ENCODE results near the gene EMILIN2.
"Not testable (repeated sequence)": the region's sequence is repeated elsewhere in the genome, so short reads cannot be mapped to it uniquely, and the experiment has no call there.

Gene EMILIN2

DNA sequence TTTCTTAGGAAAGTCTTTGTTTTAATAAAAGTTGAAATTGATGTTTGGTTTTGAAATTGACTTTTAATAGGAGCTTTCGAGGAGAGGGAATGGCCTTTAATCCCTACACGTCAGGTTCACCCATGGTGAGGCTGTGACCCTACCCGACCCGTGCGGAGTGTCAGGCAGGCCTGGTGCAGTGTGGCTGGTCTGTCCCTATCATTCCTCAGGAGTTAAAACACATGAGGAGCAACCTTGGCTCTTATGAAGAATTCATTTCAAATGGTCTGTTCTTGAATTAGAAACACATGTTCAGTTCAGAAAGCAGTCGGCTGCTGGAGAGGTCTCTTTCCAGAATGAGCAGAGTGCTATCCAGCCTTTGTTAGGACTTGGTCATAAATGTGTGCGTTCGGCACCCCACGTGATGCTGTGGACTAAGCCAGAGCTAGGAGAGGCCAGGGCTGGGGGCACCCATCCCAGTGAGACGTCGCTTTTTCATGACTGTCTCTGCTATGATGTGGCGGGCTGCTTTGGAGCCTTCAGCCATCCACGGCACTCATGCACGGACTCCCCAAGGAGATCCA lies 54.7 kb downstream of the EMILIN2 start:
- FAIRE-seq = no peak

DNA sequence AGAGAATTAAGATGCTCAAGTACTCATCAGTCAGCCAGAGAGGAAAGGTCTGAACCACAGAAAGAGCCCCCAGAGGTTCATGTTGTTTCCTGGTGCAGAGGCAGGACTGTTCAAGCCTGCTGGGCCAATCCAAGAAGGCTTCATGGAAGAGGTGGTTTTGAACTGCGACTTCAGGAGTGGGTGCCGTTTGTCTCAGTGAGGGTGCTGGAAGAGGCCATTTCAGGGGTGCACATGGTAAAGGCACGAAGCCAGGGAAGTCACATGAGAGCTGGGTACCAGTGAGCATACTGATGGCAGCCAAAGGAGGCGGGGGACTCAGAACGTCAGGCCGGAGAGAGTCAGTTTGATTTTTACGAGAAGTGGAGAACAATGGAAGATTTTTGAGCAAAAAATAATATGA lies 55.5 kb downstream of the EMILIN2 start:
- FAIRE-seq = no peak

DNA sequence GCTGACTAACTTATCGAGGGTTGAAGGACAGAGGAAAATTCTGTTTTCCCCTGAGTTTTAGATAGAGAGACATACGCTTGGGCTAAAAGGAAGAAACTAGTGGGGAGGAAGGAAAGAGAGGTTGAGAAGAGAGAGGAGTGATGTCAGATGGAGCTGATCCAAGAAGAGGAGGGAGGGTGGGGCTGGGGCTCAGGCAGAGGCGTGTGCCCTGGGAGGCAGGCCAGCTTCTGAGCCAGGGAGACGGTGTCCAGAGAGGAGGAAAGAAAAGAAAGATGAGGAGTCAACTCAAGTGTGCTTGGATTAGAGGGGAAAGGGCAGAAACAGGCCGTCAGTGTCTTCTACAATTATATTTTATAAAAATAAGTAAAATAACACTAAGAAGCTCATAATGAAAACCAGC lies 56.2 kb downstream of the EMILIN2 start:
- FAIRE-seq = no peak

DNA sequence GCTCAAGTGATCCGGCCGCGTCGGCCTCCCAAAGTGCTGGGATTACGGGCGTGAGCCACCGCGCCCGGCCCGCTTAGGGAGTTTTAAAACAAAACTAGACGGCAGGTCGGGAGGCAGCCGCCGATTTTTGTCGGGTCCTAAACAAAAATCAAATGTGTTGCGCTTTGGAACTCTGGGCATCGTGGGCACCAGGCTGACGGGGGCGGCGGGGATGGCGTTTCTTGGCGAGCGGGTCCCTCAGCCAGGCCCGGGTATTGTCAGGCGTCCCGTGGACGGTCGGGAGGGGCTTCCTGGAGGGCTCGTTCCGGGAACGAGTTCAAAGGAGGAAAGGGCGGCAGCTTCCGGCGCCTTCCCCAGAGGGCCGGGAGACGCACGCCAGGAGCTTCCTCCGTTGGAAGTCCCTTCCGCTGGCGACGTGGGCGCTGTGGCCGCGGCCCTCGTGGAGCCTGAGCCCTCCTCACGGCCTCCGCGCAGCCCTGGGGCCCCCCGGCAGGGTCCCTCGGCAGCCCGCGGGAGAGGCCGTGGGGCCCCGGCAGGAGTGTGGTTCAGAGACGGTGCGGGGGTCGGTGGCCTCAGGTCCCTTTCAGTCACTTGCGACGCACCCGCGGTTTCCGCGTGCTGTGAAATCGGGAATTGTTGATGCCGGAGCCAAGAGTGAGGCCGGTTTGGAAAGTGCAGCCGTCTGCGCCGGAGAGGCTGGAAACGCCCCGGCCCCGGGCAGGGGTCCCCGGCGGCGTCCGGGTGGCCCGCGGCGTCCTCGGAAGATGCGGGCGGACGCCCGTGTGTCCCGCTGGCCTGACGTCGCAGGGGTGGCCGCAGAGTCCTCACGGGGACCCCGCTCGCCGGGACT lies 59.3 kb downstream of the EMILIN2 start:
- no peak for FAIRE-seq

DNA sequence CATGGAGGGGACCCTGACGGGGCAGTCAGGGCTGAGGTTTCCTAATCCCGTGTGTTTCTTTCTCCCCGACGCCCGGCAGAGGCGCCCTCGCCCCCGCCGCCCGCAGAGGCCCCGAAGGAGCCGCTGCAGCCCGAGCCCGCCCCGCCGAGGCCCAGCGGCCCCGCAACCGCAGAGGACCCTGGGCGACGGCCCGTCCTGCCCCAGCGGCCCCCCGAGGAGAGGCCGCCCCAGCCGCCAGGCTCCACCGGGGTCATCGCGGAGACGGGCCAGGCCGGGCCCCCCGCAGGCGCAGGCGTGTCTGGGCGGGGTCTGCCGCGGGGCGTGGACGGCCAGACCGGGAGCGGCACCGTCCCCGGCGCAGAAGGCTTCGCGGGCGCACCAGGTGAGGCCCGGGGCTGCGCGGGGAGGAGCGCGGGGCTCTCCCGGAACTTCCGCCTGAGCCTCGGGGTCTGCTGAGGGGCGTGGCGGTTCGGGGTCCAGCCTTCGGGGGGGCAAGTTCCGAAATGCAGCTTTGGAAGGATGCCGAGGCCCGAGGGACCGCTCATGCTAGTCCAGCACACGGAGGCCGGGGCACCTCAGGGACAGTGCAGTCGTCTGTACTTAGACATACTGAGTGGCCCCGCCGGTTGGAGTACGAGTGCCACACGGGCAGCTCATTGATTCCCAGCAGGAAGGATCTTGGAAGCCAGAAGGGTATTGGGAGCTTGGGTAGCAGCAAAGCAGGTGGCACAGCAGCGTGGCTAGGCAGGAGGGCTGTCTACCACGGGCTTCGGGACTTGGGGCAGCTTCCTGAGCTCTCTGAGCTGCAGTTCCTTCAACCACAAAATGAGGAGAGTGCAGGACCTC lies 60.1 kb downstream of the EMILIN2 start:
- no peak for FAIRE-seq

DNA sequence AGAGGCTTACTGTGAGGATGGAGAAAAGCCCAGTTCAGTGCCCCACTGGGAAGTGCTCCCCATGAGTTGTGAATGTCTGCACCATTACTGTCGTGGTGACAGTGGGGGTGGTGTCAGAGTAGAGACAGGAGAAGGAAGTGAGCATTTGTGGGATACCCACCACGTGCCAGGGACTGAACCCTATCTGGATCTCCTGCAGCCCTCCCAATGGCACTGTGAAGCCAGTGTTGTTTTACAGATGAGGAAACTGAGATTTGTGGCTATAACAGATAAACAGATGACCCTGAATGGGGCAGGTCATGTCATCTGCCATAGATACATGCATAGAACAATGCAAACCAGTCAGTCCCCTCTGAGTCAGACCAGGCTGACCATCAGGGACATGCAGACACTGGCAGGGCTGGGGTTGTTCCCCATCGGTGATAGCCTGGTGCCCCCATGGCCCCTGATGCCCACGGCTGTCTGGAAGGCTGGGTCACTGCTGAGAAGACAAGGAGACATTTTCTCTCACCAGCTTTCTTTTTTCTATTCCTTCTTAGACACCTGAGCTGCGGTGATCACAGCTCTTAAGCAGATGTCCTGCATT lies 60.8 kb downstream of the EMILIN2 start:
- no peak for FAIRE-seq

DNA sequence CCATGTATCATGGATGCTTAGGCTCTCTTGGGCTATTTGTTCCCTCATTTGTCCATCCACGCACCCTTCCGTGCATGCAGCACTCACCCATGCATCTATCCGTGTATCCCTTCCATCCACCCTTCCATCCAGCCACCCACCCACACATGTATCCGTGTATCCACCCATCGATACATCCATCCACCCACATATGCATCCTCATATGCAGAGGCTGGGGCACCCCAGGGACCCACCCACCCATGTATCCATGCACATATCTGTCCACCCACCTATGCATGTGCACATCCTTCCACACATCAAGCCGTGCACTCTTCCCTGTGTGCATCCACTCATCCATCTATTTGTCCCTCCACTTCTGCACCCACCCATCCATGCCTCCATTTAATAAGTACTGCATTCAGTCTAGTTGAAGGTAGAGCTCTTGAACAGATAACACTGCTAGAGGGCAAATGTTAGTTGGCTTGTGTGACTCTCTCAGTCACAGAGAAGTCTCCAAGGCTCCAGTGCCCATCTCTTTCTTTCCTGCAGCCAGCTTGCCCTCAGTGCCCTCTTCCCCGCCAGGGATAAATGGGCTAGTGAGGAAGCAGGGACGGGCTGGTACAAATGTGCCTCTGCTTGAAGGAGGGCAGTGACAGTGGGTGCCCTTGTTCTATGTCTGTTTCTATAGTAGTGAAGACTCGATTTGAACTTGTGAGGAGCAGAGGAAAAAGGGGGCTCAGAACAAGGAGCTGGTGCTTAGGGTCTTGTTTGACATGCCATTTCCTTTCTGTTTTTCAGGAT lies 61.5 kb downstream of the EMILIN2 start:
- no peak for FAIRE-seq

DNA sequence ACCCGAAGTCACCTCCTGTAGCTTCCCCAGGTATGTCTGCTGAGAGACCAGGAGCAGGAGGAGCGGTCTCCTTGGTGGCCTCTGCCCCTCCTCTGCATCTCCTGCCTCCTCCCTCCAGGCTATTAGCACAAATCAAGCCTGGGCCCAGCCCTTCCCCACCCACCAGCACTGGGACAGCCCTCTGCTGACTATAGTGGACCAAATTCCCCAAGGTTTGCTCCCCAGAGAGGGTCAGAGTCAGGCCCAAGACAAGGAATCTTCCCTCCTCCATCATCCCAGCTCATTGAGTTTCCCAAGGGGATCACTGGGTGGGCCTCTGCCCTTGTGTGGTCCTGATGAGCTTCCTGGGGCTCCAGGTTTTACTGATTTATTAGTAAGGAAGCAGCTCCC lies 62.1 kb downstream of the EMILIN2 start:
- FAIRE-seq = no peak

DNA sequence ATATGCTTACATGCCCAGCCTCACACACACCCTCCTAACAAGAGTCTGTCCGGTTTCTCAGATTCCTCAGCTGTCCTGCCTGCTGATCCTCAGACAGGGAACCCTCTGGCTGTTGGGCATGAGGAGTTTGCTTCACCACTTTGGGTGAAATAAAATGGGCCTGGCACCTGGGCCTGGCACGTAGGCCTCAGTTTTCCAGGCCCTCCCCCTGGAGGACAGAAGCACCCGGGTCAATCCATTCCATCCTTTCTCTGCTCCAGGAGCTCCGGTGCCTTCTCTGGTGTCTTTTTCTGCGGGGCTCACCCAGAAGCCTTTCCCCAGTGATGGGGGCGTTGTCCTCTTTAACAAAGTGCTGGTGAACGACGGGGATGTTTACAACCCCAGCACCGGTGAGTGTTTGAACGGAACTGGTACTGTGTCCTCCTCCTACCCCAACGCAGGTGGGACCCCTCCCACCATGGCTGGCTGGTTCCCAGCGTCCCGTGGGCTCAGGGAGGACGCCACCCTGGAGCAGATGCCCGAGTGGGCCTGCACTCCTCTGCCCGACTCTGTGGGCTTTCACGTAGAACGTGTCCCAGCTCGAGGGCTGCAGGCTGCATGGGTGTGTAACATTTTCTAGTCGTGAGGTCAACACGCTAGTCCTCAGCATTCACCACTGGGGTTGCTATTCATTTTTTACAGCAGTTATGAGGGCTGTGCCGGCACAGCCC lies 62.8 kb downstream of the EMILIN2 start:
- no peak for FAIRE-seq

DNA sequence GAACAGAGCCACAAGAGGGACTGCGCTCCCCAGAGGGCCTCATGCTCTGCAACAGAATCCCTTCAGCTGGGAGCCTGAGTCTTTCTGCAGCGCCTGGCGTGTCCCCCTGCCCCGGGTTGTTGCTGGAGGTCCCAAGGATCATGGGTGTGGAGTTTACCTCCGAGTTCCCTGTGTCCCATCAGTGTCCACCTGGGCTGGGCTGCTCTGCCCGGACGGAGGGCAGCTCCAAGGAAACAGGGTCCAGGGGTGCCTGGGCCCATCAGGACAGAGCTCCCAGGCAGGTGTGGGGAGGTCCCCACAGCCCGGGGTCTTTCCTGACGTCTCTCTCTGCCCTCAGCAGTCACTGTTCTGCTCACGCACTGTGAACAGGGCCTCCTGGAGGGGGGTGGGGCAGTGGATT lies 63.5 kb downstream of the EMILIN2 start:
- FAIRE-seq = no peak

DNA sequence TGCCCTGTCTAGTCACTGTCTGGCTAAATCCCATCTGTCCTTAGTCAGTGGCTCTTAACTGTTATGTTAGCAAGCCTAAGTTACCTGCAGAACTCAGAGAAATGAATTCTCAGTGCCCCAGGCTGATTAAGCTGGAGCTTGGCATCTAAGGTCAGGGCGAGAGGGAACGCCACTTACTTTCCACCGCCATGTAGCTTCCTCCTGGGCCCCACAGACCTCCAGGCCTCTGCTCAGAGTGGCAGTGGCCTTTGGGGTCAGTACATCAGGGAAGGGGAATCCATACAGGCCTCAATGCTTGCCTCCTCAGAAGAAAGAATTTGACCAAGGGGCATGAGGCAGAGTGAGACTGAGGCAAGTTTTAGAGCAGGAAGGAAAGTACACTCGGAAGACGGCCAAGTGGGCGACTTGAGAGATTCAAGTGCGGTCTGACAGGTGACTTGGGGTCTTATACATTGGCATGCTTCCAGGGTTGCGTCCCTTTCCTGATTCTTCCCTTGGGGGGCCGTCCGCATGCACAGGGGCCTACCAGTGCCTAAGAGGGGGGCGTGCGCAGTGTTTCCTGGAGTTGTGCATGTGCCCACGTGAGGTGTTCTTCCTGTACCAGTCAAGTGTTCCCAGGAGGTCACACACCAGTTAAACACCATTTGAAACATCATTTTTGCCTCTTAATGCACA lies 64.1 kb downstream of the EMILIN2 start:
- FAIRE-seq = no peak

DNA sequence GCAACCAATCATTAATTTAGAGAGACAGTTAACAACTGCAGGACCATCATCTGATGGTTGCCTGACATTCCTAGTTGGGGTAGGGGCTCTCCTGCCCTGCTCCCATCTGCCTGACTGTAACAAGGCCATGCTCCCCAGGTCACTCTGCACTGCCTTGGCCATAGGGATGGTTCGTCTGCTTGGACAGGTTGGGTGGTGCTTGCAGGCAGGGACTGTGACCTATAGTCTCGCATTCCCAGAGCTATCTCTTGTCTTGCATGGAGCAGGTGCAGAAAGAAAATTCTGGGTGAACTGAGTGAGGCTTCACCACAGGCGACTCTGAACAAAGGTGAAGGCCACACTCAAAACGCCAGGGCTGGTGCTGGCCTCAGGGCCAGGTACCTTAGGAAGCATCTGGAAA lies 64.7 kb downstream of the EMILIN2 start:
- no peak for FAIRE-seq

DNA sequence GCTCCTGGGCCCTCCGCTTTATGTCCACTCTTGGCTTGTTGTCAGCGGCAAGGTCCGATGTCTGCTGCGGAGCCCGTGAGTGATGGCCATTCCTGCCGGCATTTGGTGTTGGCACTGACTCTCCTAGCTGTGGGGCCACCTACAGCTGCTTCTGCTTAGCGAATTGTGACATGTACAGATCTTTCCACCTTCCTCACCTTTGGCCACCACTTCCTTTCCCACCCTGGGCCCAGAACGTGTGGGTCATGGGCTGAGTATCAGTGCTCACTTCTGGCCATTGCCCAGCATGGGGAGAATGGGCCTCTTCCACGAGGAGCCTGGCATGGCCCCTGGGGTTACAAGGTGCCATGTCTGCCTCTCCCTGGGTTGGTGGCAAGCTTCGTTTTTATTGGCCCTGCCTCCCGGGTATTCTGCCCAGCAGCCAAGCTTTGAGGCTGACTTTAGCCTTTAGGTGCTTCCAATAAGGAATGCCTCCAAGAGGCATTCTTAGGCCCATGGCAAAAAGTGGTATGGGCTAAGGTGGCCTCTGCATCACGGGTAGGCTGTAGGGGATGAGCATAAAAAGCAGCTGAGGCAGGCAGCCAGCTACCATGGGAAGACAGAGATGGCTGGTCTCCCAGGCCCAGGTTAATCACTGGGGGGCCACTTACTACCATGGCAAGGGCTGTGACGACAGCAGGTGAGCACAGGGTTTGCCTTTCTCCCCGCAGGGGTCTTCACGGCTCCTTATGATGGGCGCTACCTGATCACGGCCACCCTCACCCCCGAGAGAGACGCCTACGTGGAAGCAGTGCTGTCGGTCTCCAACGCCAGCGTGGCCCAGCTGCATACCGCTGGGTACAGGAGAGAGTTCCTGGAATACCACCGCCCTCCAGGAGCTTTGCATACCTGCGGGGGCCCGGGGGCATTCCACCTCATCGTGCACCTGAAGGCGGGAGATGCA lies 65.8 kb downstream of the EMILIN2 start:
- FAIRE-seq = no peak

DNA sequence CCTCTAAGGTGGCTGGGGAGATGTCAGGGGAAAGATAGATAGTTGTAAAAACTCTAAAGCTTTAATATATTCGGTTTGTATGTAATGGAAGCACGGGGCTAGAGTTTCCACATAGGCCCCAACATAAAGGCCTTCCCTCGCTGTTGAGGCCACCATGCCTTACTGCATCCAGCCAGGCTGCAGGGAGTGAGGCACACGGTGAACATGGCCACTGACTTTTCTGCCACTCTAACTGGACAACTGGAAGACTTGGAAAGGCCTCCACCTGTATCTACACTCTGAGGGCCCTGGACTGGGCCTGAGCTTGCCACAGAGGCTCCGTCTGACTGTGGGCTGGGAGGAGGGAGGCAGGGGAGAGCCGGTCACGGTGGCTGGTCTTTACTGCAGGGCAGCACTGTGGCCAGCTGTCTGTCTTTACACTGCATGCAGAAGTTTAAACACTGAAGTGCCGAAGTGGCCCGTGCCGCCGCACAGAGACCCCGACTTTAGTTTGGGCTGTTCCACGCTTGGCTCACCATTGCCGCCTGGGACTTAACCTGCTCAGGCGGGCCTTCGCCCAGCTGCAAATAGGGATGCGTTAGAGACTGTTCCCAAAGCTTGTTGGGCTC lies 66.7 kb downstream of the EMILIN2 start:
- FAIRE-seq = no peak

DNA sequence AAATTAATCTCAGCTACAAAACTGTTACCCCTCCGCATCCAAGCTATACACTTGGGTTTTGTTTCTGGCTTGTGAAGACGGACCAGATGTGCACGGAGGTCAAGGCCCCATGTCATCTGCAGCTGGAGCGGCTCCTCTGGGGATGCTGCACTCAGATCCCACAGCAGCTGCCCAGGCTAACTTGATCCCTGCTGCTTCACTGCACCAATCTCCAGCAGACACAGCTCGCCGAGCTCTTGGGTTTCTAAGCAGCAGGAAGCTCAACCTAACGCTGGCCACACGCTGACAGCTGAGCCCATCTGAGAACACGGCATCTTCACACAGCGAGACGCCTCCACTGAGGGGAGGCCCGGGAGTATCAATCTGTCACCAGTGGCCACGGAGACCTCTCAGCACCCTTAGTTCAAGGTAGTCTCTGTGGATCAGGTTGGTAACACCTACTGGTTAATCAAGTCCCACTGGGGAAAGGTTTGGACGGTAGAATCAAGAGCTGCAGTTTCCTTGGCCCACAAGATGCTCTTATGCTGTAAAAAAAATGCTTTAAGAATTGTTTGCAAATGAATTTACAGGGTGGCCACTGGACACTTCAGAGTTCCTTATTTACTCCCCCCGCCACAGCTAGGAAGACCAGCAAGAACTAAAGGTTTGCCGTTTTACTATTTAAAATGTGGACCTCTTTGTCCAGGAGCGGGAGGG lies 67.5 kb downstream of the EMILIN2 start:
- FAIRE-seq = no peak

DNA sequence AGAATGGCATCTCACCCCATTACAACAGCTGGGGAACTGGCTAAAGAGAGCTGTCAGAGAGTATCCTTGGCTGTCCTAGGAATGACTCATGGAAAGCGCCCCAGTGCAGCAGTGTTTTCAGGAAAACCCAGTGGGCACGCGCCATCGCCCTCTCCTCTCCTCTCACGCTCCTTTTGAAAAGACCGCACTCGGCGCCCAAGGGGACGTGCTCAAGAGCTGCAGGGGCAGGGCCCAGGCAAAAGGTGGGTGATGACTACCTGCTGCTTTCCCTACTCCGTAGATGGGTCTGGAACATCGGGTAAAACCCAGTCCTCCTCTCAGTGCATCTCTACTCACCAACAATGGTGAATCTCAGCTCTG lies 68.1 kb downstream of the EMILIN2 start:
- FAIRE-seq = no peak

DNA sequence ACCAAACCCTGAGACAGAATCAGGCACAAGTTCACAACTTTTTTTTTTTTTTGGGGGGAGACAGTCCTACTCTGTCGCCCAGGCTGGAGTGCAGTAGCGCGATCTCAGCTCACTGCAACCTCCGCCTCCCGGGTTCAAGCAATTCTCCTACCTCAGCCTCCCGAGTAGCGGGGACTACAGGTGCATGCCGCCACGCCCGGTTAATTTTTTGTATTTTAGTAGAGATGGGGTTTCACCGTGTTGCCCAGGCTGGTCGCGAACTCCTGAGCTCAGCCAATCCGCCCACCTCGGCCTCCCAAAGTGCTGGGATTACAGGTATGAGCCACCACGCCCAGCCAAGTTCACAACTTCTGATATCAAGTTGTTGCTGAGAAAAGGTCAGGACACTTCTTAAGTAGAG lies 68.7 kb downstream of the EMILIN2 start:
- FAIRE-seq = not testable (repeated sequence)

DNA sequence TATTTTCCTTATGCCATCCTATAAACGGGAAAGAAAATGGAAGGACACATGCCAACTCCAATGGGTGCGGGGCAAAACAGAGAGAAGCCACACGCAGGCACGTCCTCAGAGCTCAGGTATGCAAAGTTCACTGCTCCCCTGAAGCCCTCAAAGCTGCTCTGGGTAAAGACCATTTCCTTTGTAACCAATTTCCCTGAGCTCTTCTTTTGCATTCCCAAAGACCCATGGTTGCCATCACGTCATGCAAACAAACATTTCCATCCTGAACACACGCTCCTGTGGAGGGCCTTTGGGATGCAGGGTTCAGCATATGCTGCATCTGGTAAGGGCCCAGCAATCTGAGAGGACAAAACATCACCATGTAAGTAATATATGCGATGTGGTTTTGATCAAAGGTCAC lies 69.4 kb downstream of the EMILIN2 start:
- FAIRE-seq = no peak

All from TTC549 (cell line).